T-cell (primary cell): ENCODE results near the gene PLXDC1. TPM values are rescaled to one million over a fixed set of nuclear protein-coding genes. Genes with fewer than 3 reads are reported as not detected.

Source experiments
- total RNA-seq, 35 experiments: library from RNA in 6 of 35; stranded (reverse) in 6 of 35; fragments of 120-200 nt in 1 of 35; gene quantifications; one replicate each; pipeline versions ENCODE4 v1.2.1 to v1.2.4 and lab custom pipeline; 2013 to 2026

Gene PLXDC1
- total RNA-seq, 5 donors from 2014 or later (not counting 1 experiment from before 2014, with no cell fraction given), result 6.3 to 74.9 (median 13.9) TPM

Other genes starting within 250 kb of the PLXDC1 start
- gene FBXO47, start 184.2 kb downstream of the PLXDC1 start, total RNA-seq, result not detected
- gene ARL5C, start 14.5 kb upstream of the PLXDC1 start, total RNA-seq, result under 1 TPM in 1 of 5 donors, not detected in 4; 0.90 TPM
- 10 to 100 TPM; 10.8 to 23.2 (median 21.4) TPM for gene CACNB1, start 46.0 kb upstream of the PLXDC1 start, total RNA-seq
- 1,000 to 10,000 TPM; 2,988 to 3,293 (median 3,174) TPM for gene RPL19, start 48.6 kb upstream of the PLXDC1 start, total RNA-seq
- gene STAC2, start 74.3 kb upstream of the PLXDC1 start, total RNA-seq, result under 1 TPM in 3 of 5 donors, not detected in 2; 0.12 to 0.15 (median 0.13) TPM
- 10 to 100 TPM; 23.5 to 30.0 (median 26.2) TPM for gene FBXL20, start 250.0 kb upstream of the PLXDC1 start, total RNA-seq